Osteocyte (in vitro differentiated cells): Measurements from ENCODE around the gene NRXN3. TPM values are rescaled to one million over a fixed set of nuclear protein-coding genes. Genes with fewer than 3 reads are reported as not detected.

Source experiments
- DNase-seq: peaks from one replicate; pipeline ENCODE4 v3.0.0; 2021; ENCODE audit warnings: mixed read lengths; ENCODE audit not compliant: unreplicated experiment; ENCODE audit errors: extremely low spot score
- H3K27ac Mint-ChIP-seq: one replicate; pipeline ENCODE4 v1.8.0; 2021; ENCODE audit warnings: mild to moderate bottlenecking, mixed read lengths; ENCODE audit not compliant: unreplicated experiment
- H3K27me3 Mint-ChIP-seq: one replicate; pipeline ENCODE4 v1.8.0; 2021; ENCODE audit warnings: mixed read lengths; ENCODE audit not compliant: unreplicated experiment
- H3K36me3 Mint-ChIP-seq: one replicate; pipeline ENCODE4 v1.8.0; 2021; ENCODE audit warnings: mixed read lengths; ENCODE audit not compliant: unreplicated experiment
- H3K4me1 Mint-ChIP-seq: one replicate; pipeline ENCODE4 v1.8.0; 2021; ENCODE audit warnings: mixed read lengths; ENCODE audit not compliant: unreplicated experiment
- H3K4me3 Mint-ChIP-seq: one replicate; pipeline ENCODE4 v1.8.0; 2021; ENCODE audit warnings: mild to moderate bottlenecking, moderate library complexity, mixed read lengths; ENCODE audit not compliant: unreplicated experiment
- H3K9me3 Mint-ChIP-seq: one replicate; pipeline ENCODE4 v1.8.0; 2021; ENCODE audit warnings: mixed read lengths; ENCODE audit not compliant: unreplicated experiment
- CTCF ChIP-seq: fragments of 200-600 bp; sonication (generic); IDR thresholded peaks from 2 replicates; pipeline ENCODE4 v1.5.0; 2021; ENCODE audit warnings: antibody characterized with exemption, mild to moderate bottlenecking, moderate library complexity
- total RNA-seq: library from RNA; stranded (reverse); gene quantifications from 2 replicates; pipeline ENCODE4 v1.2.1, GENCODE V29; 2021

The NRXN3 gene
- total RNA-seq, 1 donor from 2014 or later = 26.5 TPM

- no peak for DNase-seq
- no peak overlapping the region for H3K27ac Mint-ChIP-seq
- no peak overlapping the region for H3K4me3 Mint-ChIP-seq
- peaks cover 2% of the 10 kb centered on the region for H3K4me1 Mint-ChIP-seq
- TF ChIP-seq CTCF = no peak
- no peaks in the 10 kb centered on the region for H3K9me3 Mint-ChIP-seq
- no peaks in the 10 kb centered on the region for H3K27me3 Mint-ChIP-seq
- H3K36me3 Mint-ChIP-seq = no peaks in the 10 kb centered on the region
Measured at GRCh38 chr14:79475887-79476532, 1305.8 kb downstream of the NRXN3 start.

GRCh38 chr14:79476552-79476951 lies 1306.4 kb downstream of the NRXN3 start:
- Mint-ChIP-seq H3K27me3 (no peaks in the 10 kb centered on the region), H3K27ac (no peak overlapping the region), H3K4me1 (peaks cover 2% of the 10 kb centered on the region), H3K36me3 (no peaks in the 10 kb centered on the region), H3K9me3 (no peaks in the 10 kb centered on the region), H3K4me3 (no peak overlapping the region)
- no peak for DNase-seq
- TF ChIP-seq CTCF = no peak

GRCh38 chr14:79480212-79480611 lies 1310.0 kb downstream of the NRXN3 start:
- Mint-ChIP-seq H3K4me3 (no peak overlapping the region), H3K4me1 (peaks cover 11% of the 10 kb centered on the region), H3K27ac (no peak overlapping the region), H3K27me3 (no peaks in the 10 kb centered on the region), H3K36me3 (no peaks in the 10 kb centered on the region), H3K9me3 (no peaks in the 10 kb centered on the region)
- DNase-seq = no peak
- TF ChIP-seq CTCF = no peak

GRCh38 chr14:79482825-79483224 lies 1312.7 kb downstream of the NRXN3 start:
- Mint-ChIP-seq H3K9me3 (no peaks in the 10 kb centered on the region), H3K36me3 (no peaks in the 10 kb centered on the region), H3K4me3 (no peak overlapping the region), H3K27ac (no peak overlapping the region), H3K4me1 (peaks cover 11% of the 10 kb centered on the region), H3K27me3 (no peaks in the 10 kb centered on the region)
- no peak for TF ChIP-seq CTCF
- DNase-seq = no peak

GRCh38 chr14:79483477-79484388 lies 1313.6 kb downstream of the NRXN3 start:
- Mint-ChIP-seq H3K27ac (no peak overlapping the region), H3K27me3 (no peaks in the 10 kb centered on the region), H3K4me1 (peaks cover 11% of the 10 kb centered on the region), H3K9me3 (no peaks in the 10 kb centered on the region), H3K4me3 (no peak overlapping the region), H3K36me3 (no peaks in the 10 kb centered on the region)
- TF ChIP-seq CTCF = no peak
- no peak for DNase-seq
